D721Med (cell line): ENCODE data around the gene VDAC1.
A peak's percentile ranks its signal among the peaks of the same experiment; 100 is the strongest.

Experiments
- DNase-seq: peaks from one replicate; pipeline ENCODE4 v3.0.0; 2011; ENCODE audit warnings: low spot score; ENCODE audit not compliant: insufficient read length
- FAIRE-seq: peaks from 2 replicates; lab custom pipeline; 2011; peaks lifted over from hg19 to GRCh38; lab: Jason Lieb, UNC
- CTCF ChIP-seq: IDR thresholded peaks from 2 replicates; pipeline ENCODE4 v1.5.1; 2012; ENCODE audit warnings: mild to moderate bottlenecking, control low read depth; ENCODE audit not compliant: insufficient read depth; ENCODE audit errors: missing control alignments

Gene VDAC1

GRCh38 chr5:134000696-134001453, 3.9 kb downstream of the VDAC1 start:
- DNase-seq (no peak), FAIRE-seq (no peak)
- no peak for TF ChIP-seq CTCF

GRCh38 chr5:134000091-134000511, 4.7 kb downstream of the VDAC1 start:
- TF ChIP-seq CTCF = no peak
- no peak for DNase-seq
- no peak for FAIRE-seq

- no peak for TF ChIP-seq CTCF
- FAIRE-seq = no peak
- no peak for DNase-seq
Observed at GRCh38 chr5:133998807-133999206, 6.0 kb downstream of the VDAC1 start.

GRCh38 chr5:133998042-133998441, 6.7 kb downstream of the VDAC1 start:
- TF ChIP-seq CTCF = no peak
- no peak for FAIRE-seq
- DNase-seq = no peak

- TF ChIP-seq CTCF = peak; percentile 60
- DNase-seq = no peak
- no peak for FAIRE-seq
Observed at GRCh38 chr5:133996683-133997252, 8.0 kb downstream of the VDAC1 start.

DNA sequence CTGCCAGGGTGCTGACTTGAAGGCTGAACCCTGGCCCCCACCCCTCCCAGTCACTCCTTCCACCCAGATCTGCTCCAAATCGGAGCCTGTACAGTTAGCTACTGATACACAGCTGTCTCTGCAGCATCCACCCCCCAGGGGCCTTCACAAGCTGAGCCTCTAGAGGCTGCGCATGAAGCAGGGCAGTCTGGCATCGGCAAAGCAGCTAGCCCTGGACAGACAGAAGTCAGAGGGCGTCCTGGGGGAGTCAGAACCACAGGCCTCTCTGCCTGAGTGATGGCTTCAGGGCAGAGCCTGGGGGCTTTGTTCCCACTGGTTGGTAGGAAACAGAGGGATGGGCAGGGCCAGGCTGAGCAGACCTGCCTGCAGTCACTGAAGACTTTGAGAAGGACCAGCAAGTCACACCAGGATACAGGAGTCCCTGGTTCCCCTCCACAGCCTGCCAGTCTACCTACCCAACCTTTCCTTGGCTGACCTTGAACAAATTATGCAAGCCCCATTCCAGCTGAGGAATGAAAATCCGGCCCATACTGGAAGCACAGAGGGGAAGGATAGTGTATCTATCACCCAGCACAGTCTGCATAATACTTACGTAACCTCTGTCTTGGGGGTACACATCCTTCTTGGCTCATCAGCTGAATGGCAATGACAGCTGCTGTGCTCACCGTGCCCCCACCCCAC, 8.8 kb downstream of the VDAC1 start:
- no peak for FAIRE-seq
- DNase-seq = no peak
- TF ChIP-seq CTCF = no peak
